Spleen (tissue), 7 donors: ENCODE data around the gene ANO5.

ENCODE experiments used
- CTCF ChIP-seq, 11 experiments: fragments of 200-600 bp in 7 of 11; fragments of 450-650 bp in 4 of 11; sonication (generic) in 4 of 11; IDR thresholded peaks in 8 of 11; conservative IDR thresholded peaks in 3 of 11; 1 replicate in 7 of 11; 2 replicates in 4 of 11; pipeline versions ENCODE4 v1.4.0 to v1.8.0; 2016 to 2021; ENCODE audit warnings: antibody characterized with exemption in 11 of 11, inconsistent platforms in 4 of 11, mild to moderate bottlenecking in 1 of 11
- POLR2AphosphoS5 ChIP-seq, 3 donors: sonication (generic); formaldehyde crosslinking; IDR thresholded peaks; one replicate each; pipeline ENCODE4 v1.5.1; 2017; ENCODE audit warnings: antibody characterized with exemption in 3 of 3
- donor health status: DM: no; HTN: no; CAD: no; lungs with moderate emphysema.
- donor health status: DM: no; HTN: no; CAD: no.
- donor health status: DM: no; HTN: no; CAD: no.

GRCh38 chr11:22304337-22304961 lies 111.6 kb downstream of the ANO5 start:
- TF ChIP-seq CTCF (IDR thresholded peaks at IDR 0.05 in 8 of 11, conservative IDR thresholded peaks at IDR 0.05 in 3 of 11) (peak in 10 of 11 experiments; percentile 31 to 73 (median 60)), POLR2AphosphoS5 (IDR thresholded peaks at IDR 0.05) (no peak)
